GM19463 (cell line): Measurements from ENCODE around the gene NXPH4.

Experiments
- ATAC-seq: cut with Tn5 transposase; IDR thresholded peaks from one replicate; pipeline ENCODE4 v1.9.1; 2021; ENCODE audit warnings: mild to moderate bottlenecking, moderate library complexity; ENCODE audit not compliant: unreplicated experiment

Gene NXPH4

DNA sequence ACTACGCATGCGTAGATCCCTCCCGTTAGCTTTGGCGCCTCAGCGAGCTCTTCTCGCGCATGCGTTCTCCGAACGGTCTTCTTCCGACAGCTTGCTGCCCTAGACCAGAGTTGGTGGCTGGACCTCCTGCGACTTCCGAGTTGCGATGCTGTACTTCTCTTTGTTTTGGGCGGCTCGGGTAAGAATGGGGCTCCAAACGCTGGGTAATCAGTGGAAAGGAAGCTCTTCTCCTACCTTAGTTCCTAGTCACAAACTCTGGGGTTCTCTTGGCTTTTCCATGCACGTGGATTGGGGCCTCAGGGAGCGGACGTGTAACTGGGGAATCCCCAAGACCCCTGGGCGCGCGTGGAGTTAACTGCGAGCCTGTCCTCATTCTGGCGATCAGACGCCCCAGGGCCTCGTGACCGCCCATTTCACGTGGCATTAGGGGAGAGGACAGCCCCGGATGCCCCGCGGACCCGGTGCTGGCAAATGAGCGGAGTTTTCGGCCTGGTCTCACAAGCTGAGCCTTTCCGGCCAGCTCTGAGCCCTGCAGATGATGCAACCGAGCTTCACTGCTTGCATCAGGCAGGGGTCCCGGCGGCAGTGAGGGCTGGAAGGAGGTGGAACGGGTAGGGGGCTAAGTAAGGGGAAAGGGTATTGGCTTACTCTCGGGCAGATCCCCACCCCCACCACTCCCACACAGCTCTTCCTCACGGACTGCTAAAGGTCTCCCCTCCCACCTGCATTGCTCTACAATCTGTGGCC, 13.2 kb downstream of the NXPH4 start, which contains the start of gene SHMT2:
TSS of gene SHMT2 (plus strand) at position 78 of the 747 bp plus-strand sequence. CDS start at position 146, 68 bp downstream.
- ATAC-seq, result peak; percentile 50

- ATAC-seq, result no peak
Measured at GRCh38 chr12:57230381-57231155, 14.0 kb downstream of the NXPH4 start.

DNA sequence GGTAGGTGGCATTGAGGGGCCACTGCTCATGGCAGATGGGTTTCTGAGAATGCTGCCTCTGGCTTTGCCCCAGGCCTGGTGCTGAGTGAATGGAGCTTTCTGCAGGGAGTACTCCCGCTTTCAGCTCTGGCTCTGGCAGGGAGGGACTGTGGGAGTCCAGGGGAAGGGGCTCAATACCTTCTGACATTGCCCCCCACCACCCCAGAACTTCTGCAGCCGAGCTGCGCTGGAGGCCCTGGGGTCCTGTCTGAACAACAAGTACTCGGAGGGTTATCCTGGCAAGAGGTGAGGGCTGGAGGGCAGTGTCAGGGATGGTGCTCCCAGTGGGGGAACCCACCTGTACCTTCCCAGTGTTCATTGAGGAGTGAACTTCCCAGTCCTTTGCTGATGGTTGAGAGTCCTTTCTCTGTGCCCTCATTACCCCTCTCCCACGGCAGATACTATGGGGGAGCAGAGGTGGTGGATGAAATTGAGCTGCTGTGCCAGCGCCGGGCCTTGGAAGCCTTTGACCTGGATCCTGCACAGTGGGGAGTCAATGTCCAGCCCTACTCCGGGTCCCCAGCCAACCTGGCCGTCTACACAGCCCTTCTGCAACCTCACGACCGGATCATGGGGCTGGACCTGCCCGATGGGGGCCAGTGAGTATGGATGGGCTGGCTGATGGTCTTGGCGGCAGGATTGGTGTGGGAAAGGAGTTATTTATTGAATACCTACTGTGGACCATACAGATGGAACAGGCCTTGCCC, 14.9 kb downstream of the NXPH4 start:
- no peak for ATAC-seq

DNA sequence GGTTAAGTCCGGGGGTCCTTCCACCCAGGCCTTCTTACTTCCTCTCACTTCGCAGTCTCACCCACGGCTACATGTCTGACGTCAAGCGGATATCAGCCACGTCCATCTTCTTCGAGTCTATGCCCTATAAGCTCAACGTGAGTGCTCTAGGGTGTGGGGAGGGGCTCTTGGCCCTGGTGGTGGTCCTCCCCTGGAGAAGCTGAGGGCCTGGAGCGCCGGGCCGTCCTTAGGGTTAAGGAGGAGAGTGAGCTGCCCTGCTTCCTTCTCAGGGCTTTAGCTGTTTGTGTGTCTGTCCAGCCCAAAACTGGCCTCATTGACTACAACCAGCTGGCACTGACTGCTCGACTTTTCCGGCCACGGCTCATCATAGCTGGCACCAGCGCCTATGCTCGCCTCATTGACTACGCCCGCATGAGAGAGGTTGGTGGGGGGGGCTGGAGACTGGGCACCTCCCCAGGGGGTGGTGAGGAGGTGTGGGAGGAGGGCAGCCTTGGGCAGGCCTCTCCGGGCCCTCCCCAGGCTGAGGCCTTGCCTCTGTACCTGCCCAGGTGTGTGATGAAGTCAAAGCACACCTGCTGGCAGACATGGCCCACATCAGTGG, 15.7 kb downstream of the NXPH4 start:
- ATAC-seq, result no peak

DNA sequence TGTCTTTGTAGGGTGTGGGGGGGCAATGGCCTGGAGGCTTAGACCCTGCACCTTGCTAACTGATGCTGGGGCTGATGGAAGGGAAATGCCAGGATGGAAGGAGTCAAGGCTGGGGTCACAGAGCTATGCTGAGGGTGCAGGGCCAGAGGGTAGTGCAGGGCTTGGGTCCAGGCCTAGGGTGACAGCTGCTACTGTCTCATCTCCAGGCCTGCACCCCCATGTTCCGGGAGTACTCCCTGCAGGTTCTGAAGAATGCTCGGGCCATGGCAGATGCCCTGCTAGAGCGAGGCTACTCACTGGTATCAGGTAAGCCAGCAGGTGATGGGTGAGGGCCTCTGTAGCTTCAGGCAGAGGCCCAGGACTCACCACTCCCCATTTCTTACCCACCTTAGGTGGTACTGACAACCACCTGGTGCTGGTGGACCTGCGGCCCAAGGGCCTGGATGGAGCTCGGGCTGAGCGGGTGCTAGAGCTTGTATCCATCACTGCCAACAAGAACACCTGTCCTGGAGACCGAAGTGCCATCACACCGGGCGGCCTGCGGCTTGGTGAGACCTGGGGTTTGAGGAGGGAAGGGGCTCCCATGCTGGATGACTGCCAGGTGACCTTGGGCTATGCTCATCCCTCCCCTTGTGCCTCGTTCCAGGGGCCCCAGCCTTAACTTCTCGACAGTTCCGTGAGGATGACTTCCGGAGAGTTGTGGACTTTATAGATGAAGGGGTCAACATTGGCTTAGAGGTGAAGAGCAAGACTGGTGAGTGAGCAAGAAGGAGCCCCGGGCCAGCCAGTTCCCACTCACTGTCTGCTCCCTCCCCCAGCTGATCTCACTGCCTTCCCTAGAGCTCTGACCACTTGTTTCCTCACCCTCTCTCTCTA, 17.0 kb downstream of the NXPH4 start:
- ATAC-seq, result no peak

DNA sequence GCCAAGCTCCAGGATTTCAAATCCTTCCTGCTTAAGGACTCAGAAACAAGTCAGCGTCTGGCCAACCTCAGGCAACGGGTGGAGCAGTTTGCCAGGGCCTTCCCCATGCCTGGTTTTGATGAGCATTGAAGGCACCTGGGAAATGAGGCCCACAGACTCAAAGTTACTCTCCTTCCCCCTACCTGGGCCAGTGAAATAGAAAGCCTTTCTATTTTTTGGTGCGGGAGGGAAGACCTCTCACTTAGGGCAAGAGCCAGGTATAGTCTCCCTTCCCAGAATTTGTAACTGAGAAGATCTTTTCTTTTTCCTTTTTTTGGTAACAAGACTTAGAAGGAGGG, 17.6 kb downstream of the NXPH4 start:
- no peak for ATAC-seq

- ATAC-seq, result no peak
Measured at GRCh38 chr12:57234571-57235016, 18.0 kb downstream of the NXPH4 start.

DNA sequence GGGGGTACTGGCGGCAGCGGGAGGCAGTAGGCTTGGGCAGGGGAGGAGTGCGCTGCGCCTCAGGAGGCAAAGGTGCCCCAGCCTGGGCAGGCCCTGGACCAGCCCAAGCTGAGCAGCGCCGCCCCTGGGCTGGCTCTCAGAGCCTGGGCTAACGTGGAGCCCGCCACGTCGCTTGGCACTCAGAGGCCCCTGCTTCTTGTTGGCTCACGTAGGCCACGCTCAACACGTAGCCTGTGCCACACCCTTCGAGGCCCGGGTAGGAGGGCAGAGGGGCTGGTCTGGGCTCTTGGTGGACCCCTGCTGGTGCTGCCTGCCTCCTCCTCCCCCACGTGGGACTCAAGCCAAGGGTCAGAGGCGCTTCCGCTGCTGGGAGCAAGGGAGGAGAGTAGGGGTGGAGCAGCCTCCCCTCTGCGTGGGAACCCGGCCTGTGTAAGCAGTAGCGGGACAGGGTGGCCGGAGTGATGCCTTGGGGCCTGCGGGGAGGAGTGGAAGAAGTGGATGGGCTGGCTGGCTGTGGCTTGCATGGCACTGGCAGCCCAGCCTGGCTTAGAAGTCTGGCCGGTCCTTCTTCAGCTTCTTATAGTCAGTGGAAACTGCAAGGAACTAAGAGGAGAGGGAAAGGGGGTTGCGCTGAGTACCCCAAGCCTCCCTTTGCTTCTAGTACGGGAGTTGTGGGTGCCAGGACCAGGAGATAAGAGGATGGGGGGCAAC, 18.6 kb downstream of the NXPH4 start:
- ATAC-seq, result no peak

- no peak for ATAC-seq
Measured at GRCh38 chr12:57235728-57236131, 19.1 kb downstream of the NXPH4 start.

GRCh38 chr12:57236201-57236924, 19.8 kb downstream of the NXPH4 start:
- no peak for ATAC-seq

DNA sequence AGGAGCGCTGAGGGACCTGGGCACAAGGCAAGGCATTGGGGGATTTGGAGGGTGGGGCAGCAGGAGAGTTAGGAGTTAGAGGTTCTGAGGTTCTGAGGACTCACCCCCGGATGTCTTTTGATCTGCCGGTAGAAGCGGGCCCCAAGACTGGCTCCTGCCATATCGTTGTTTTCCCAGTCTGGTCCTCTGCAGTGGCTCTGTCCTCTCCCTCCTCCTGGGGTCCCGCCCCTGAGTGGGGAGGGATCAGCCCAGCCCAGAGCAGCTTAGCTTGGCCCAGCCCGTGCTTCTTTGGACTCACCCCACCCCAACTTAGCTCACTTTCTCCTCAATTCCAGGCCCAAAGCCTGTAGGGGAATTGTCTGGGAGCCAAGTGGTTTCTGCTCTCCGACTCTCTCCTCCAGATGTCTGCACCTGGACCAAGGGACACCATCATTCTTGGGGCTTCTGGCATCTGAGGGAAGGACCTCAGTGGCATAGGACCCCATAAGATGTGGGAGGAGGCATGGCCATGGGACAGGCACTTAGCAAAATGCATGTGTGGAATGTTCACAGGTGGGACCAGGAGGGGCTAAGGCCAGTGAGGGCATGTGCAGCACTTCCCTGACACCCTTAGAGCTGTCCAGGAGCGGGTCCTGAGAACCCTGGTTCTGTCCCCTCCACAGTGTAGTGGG, 20.5 kb downstream of the NXPH4 start:
- ATAC-seq, result no peak

GRCh38 chr12:57237596-57237931, 21.0 kb downstream of the NXPH4 start:
- ATAC-seq, result no peak

DNA sequence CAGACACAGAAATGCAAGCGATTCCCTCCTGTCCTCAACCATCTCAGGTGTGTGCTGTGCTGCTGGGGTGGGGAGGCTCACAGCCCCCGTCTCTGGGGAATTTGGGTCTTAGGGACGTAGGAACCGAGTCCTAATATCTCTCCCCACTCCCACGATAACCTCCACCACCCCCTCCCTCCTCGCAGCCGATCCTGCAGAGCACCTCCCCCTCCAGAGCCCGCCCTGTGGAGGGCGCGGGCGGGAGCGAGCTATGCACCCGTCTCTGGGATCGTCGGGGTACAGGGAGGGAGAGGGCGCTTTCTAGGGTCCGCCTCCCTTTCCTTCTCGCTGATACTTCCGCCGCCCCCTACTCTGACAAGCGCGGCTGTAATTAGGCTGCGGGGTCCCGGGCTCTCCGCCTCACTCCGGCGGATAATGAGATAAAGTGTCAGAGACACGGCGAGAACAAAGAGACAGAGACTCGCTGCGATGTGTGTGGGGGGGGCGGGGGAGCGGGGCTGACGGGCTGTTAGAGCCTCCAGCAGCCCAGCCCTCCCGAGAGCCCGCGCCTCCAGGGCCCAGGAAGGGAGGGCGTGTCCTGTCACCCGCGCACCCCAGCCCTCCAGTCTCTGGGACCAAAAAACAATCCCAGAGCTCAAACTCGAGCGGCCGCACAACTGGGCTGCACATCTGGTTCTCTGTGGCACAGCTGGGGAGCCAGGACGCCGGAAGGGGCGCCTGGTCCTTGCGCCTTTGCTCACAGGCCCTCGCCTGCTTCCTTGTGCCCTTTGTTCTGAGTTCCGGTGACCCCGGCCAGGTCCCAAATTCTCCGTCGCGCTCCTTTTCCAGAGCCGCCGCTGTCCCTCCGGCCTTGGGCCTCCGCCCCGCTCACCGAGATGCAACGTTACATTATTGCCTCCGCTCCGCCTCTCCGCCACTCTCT, 21.6 kb downstream of the NXPH4 start:
- ATAC-seq, result no peak

GRCh38 chr12:57238854-57239554, 22.4 kb downstream of the NXPH4 start:
- ATAC-seq, result peak; percentile 54

- no peak for ATAC-seq
Measured at GRCh38 chr12:57239587-57240065, 23.0 kb downstream of the NXPH4 start.

- ATAC-seq, result no peak
Measured at GRCh38 chr12:57240066-57240921, 23.7 kb downstream of the NXPH4 start.
